Endothelial cell (in vitro differentiated cells): ENCODE data around the gene ADAM12. TPM values are rescaled to one million over a fixed set of nuclear protein-coding genes. Genes with fewer than 3 reads are reported as not detected.

Source experiments
- DNase-seq: peaks from one replicate; pipeline ENCODE4 v3.0.0; 2021; ENCODE audit warnings: low spot score
- H3K27ac Mint-ChIP-seq: one replicate; pipeline ENCODE4 v1.8.0; 2021; ENCODE audit warnings: mixed read lengths, inconsistent platforms; ENCODE audit not compliant: unreplicated experiment
- H3K27me3 Mint-ChIP-seq: one replicate; pipeline ENCODE4 v1.8.0; 2021; ENCODE audit warnings: mild to moderate bottlenecking, moderate library complexity, mixed read lengths, inconsistent platforms; ENCODE audit not compliant: unreplicated experiment
- H3K36me3 Mint-ChIP-seq: one replicate; pipeline ENCODE4 v1.8.0; 2021; ENCODE audit warnings: mild to moderate bottlenecking, low read depth, mixed read lengths, inconsistent platforms; ENCODE audit not compliant: unreplicated experiment
- H3K4me1 Mint-ChIP-seq: one replicate; pipeline ENCODE4 v1.8.0; 2021; ENCODE audit warnings: mild to moderate bottlenecking, mixed read lengths, inconsistent platforms; ENCODE audit not compliant: unreplicated experiment
- H3K4me3 Mint-ChIP-seq: one replicate; pipeline ENCODE4 v1.8.0; 2021; ENCODE audit warnings: mild to moderate bottlenecking, mixed read lengths, inconsistent platforms; ENCODE audit not compliant: unreplicated experiment
- H3K9me3 Mint-ChIP-seq: one replicate; pipeline ENCODE4 v1.8.0; 2021; ENCODE audit warnings: mixed read lengths, inconsistent platforms; ENCODE audit not compliant: unreplicated experiment
- total RNA-seq: library from RNA; stranded (reverse); fragmentation: NEBNext Ultra II Directional; extraction: Animal tissue kit (Norgen Biotek cat#: 25700); gene quantifications from one replicate; pipeline ENCODE4 v1.2.1, GENCODE V29; 2021; ENCODE audit not compliant: unreplicated experiment
- TF ChIP-seq, protein P1 (sequence below): fragments of 200-600 bp; sonication (generic); IDR thresholded peaks from one replicate; pipeline ENCODE4 v1.5.0; 2021; ENCODE audit warnings: antibody characterized with exemption; ENCODE audit not compliant: unreplicated experiment

The ADAM12 gene
- total RNA-seq, 1 donor from 2014 or later, result 9.0 TPM

DNA sequence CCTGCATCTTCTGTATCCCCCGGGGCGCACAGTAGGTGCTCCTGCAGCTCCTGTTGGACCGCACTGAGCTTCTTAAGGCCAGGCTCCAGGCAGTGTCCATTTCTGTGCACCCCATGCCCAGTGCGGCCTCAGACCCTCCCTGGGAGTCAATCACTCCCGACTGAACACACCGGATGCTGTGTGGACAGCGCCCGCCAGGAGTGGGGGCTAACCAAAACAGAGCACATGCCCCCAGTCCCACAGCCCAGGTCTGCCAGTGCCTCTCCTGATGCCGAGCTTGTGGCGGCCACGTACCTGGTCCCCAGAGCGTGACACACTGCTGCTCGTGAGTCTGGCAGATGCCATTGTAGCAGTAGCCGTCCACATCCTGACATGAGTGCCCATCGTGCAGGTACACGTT is 323.8 kb downstream of the ADAM12 start:
- Mint-ChIP-seq H3K36me3 (no peaks in the 10 kb centered on the region), H3K9me3 (no peaks in the 10 kb centered on the region), H3K4me3 (no peak overlapping the region), H3K27me3 (peaks cover 6% of the 10 kb centered on the region), H3K27ac (no peak overlapping the region), H3K4me1 (peaks cover 14% of the 10 kb centered on the region)
- TF ChIP-seq, protein P1, sequence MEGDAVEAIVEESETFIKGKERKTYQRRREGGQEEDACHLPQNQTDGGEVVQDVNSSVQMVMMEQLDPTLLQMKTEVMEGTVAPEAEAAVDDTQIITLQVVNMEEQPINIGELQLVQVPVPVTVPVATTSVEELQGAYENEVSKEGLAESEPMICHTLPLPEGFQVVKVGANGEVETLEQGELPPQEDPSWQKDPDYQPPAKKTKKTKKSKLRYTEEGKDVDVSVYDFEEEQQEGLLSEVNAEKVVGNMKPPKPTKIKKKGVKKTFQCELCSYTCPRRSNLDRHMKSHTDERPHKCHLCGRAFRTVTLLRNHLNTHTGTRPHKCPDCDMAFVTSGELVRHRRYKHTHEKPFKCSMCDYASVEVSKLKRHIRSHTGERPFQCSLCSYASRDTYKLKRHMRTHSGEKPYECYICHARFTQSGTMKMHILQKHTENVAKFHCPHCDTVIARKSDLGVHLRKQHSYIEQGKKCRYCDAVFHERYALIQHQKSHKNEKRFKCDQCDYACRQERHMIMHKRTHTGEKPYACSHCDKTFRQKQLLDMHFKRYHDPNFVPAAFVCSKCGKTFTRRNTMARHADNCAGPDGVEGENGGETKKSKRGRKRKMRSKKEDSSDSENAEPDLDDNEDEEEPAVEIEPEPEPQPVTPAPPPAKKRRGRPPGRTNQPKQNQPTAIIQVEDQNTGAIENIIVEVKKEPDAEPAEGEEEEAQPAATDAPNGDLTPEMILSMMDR, result no peak
- DNase-seq, result no peak

DNA sequence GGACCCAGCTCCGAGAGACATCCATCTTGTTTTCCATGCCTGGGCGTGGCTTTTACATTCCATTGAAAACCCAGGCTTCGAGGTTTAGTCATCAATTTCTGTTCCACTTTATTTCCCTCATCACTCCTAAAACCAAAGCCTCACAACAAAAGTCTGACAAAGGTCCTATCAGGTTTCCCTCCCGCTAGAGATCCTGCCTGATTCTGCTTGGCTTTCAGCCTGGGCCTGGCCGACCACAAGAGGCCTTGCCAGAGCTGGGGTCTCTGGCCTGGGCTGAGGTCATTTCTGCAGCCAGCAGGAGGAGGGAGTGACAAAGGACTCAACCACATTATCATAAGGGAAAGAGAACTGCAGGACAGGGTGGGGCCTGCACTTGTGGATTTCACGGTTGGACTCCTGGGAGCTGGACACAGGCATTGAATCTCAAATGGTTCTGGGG is 324.9 kb downstream of the ADAM12 start:
- Mint-ChIP-seq H3K4me3 (no peak overlapping the region), H3K27ac (no peak overlapping the region)
- TF ChIP-seq, protein P1, result no peak

DNA sequence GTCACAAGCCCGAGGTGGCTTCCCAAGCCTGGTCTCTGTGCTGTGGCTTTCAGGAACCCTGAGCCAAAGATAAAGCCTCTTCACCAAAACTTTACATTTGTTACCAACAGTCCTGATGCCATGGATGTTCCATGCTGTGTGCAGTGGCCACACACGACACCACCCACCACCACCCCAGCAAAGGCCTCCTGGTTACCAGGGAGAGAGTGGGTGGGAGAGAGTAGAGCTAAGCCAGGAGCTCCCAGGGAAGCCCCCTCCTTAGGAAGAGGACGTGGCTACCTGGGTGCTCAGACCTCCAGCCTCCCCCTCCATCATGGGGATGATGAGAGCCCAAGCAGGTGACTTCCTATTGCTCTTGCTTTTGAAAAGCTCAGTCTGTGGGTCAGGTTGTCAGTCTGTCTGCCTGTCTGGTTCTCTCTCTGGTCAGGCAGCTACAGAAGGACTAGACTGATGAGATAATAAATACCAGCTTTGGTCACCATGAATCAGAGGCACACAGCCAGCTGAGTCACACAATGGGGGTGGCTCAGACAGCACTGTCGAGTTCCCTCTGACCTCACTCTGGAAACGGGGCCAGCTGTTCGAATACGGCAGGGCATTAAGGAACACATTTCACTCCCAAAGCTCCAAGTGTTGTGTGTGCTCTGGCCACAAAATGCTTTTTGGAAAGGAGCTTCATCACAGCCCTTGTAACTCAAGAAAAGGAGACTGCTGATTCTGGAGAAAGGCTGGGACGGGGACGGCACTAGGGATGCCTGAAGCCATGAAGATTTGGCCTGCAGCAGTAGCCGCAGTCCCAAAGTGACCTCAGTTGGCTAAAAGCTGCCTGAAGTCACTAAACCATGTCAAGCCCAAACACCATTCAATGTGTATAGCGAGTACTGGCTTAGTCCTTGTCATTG is 325.9 kb downstream of the ADAM12 start:
- no peak for DNase-seq
- Mint-ChIP-seq H3K27me3 (peaks cover 6% of the 10 kb centered on the region), H3K9me3 (no peaks in the 10 kb centered on the region), H3K36me3 (no peaks in the 10 kb centered on the region), H3K27ac (no peak overlapping the region), H3K4me1 (peaks cover 14% of the 10 kb centered on the region), H3K4me3 (no peak overlapping the region)
- TF ChIP-seq, protein P1, result no peak

More for the DNA sequence above, 324.9 kb downstream of the ADAM12 start:
- DNase-seq, result no peak
- H3K27me3 Mint-ChIP-seq, result peaks cover 6% of the 10 kb centered on the region
- H3K4me1 Mint-ChIP-seq, result peaks cover 17% of the 10 kb centered on the region
- no peaks in the 10 kb centered on the region for H3K9me3 Mint-ChIP-seq
- no peaks in the 10 kb centered on the region for H3K36me3 Mint-ChIP-seq

DNA sequence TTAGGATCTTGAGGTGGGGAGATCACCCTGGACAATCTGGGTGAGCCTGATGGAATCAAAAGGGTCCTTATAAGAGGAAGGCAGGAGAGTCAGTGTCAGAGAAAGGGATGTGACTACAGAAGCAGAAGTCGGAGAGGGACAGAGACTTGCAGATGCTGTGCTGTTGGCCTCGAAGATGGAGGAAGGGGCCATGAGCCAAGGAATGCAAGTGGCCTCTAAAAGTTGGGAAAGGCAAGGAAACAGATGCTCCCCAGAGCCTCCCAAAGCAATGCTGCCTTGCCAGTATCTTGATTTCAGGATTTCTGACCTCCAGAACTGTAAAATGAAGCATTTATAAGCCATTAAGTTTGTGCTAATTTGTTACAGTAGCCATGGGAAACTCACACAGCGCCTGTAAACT is 326.8 kb downstream of the ADAM12 start:
- no peaks in the 10 kb centered on the region for H3K9me3 Mint-ChIP-seq
- H3K27ac Mint-ChIP-seq, result no peak overlapping the region
- H3K4me3 Mint-ChIP-seq, result no peak overlapping the region
- peaks cover 6% of the 10 kb centered on the region for H3K27me3 Mint-ChIP-seq
- DNase-seq, result no peak
- TF ChIP-seq, protein P1, result no peak
- H3K36me3 Mint-ChIP-seq, result no peaks in the 10 kb centered on the region
- peaks cover 14% of the 10 kb centered on the region for H3K4me1 Mint-ChIP-seq
